Right lobe of liver (tissue), 4 donors: Measurements from ENCODE around the gene NT5C1A.

ENCODE experiments used
- CTCF ChIP-seq, 4 donors: fragments of 200-600 bp in 3 of 4; fragments of 450-650 bp in 1 of 4; IDR thresholded peaks; one replicate each; pipeline versions ENCODE4 v1.5.1 to v1.8.0; 2016 to 2022; ENCODE audit warnings: antibody characterized with exemption in 4 of 4, mild to moderate bottlenecking in 2 of 4
- POLR2A ChIP-seq: fragments of 450-650 bp; IDR thresholded peaks from one replicate; pipeline ENCODE4 v1.6.1; 2017; ENCODE audit warnings: antibody characterized with exemption, mild to moderate bottlenecking
- donor health status: DM: no; HTN: no; CAD: no.
- donor health status: DM: no; HTN: no; CAD: no.
- donor health status: DM: no; HTN: yes; CAD: no.

- TF ChIP-seq CTCF (IDR thresholded peaks at IDR 0.05) (no peak), POLR2A (no peak)
Measured at GRCh38 chr1:39632323-39632681, 39.6 kb downstream of the NT5C1A start.
